HL-60 (cell line): Measurements from ENCODE around the gene SPAG9.

Experiments used
- DNase-seq, 2 experiments: peaks; one replicate each; pipeline ENCODE4 v3.0.0-alpha.2; 2010 to 2020; ENCODE audit warnings: low read depth in 1 of 2, low spot score in 1 of 2
- H3K27ac ChIP-seq: fragments of 250-450 bp; sonication (Bioruptor Pico); replicated peaks from 2 replicates; pipeline ENCODE4 v1.5.1; 2020; ENCODE audit warnings: mild to moderate bottlenecking, moderate library complexity
- H3K27me3 ChIP-seq: fragments of 250-450 bp; sonication (Bioruptor Pico); 2 replicates; pipeline ENCODE4 v1.5.1; 2021; ENCODE audit warnings: mild to moderate bottlenecking, moderate library complexity; ENCODE audit not compliant: insufficient read depth, poor library complexity, severe bottlenecking
- H3K4me3 ChIP-seq: replicated peaks from 2 replicates; pipeline ENCODE4 v1.5.1; 2011; ENCODE audit warnings: mild to moderate bottlenecking, control low read depth, low read length; ENCODE audit not compliant: insufficient read depth
- GABPA ChIP-seq: IDR thresholded peaks from 2 replicates; pipeline ENCODE4 v1.6.1; 2012; ENCODE audit warnings: low read depth
- POLR2AphosphoS5 ChIP-seq: IDR thresholded peaks from 2 replicates; pipeline ENCODE4 v1.6.1; 2012; ENCODE audit warnings: low read depth
- REST ChIP-seq: IDR thresholded peaks from 2 replicates; pipeline ENCODE4 v1.6.1; 2012; ENCODE audit warnings: low read depth; ENCODE audit not compliant: insufficient replicate concordance
- SPI1 ChIP-seq: IDR thresholded peaks from 2 replicates; pipeline ENCODE4 v1.6.1; 2012; ENCODE audit warnings: low read depth, mild to moderate bottlenecking, borderline replicate concordance
- TF ChIP-seq, protein P1 (sequence below): IDR thresholded peaks from one replicate; pipeline ENCODE4 v1.5.1; 2011; ENCODE audit warnings: low read length, control low read depth, inconsistent platforms; ENCODE audit not compliant: insufficient read depth

The SPAG9 gene

DNA sequence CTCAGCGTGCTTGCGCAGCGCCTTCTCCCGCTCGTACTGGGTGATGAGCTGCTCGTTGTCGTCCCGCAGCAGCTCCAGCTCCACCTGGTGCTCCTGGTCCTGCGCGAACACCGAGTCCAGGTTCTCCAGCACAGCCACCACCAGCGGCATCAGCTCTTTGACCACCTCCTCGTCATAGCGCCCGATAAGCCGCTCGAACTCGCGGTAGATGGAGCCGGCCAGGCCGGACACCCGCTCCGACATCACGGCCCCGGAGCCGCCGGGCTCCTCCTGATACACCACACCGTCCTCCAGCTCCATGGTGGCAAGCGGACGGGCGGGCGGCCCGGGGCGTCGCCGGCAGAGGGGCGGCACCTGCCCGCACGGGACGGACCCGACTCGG is 320 bp downstream of the SPAG9 start:
- DNase-seq = peak; percentile 24 to 39
- Histone ChIP-seq H3K4me3 (peak overlapping the region; percentile 98), H3K27ac (peak overlapping the region; percentile 89), H3K27me3 (no peaks in the 10 kb centered on the region)
- TF ChIP-seq, protein P1, sequence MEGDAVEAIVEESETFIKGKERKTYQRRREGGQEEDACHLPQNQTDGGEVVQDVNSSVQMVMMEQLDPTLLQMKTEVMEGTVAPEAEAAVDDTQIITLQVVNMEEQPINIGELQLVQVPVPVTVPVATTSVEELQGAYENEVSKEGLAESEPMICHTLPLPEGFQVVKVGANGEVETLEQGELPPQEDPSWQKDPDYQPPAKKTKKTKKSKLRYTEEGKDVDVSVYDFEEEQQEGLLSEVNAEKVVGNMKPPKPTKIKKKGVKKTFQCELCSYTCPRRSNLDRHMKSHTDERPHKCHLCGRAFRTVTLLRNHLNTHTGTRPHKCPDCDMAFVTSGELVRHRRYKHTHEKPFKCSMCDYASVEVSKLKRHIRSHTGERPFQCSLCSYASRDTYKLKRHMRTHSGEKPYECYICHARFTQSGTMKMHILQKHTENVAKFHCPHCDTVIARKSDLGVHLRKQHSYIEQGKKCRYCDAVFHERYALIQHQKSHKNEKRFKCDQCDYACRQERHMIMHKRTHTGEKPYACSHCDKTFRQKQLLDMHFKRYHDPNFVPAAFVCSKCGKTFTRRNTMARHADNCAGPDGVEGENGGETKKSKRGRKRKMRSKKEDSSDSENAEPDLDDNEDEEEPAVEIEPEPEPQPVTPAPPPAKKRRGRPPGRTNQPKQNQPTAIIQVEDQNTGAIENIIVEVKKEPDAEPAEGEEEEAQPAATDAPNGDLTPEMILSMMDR = no peak
- TF ChIP-seq POLR2AphosphoS5 = no peak
- TF ChIP-seq REST = no peak
- no peak for TF ChIP-seq GABPA
- no peak for TF ChIP-seq SPI1

DNA sequence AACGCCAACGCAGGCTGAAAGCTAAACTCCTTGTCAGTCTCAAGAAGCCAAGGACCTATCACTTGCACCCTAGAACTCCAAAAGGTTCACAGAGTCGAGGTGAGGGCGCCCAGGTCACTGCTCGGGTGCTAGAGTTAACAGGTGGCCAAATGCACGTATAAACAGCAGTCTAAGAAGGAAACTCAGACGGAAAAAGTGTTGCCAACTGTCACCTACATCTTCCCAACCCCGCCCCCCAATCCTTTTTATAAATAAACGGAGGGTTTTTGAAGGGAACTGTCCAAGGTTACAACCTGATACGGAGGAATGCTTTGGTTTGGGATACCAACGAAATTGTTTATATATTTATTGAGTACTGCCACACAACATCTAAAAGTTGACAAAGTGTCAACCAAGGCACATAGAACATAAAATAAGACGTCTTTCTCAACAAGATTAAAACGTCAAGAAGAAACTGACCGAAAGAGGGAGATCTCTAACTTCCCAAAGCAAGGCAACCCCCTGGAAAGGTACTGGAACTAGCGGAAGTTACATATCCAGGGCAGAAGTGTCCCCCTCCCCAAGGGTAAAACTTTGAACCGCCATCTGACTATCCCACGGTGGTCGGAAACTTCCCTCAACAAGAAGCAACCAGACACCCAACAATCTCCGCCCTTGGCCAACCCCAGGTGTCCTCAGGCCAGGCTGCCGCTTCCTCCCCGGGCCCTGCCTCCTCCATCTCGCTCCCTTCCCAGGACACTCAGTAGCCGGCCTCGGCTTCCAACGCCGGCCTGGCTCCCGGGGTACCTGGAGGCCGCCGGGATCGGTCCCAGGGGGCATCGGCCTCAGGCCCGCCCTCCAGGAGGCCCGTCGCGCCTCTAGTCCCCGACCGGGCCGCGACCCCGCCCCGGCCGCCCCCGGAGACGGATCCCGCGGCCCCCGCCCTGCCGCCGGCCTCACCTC is 982 bp downstream of the SPAG9 start:
- TF ChIP-seq, protein P1 = no peak
- peak; percentile 15; the same call in 1 of the 2 replicates for TF ChIP-seq SPI1
- TF ChIP-seq REST = peak; percentile 90
- peak; percentile 35 to 51 for DNase-seq
- peak overlapping the region; percentile 98 for H3K4me3 ChIP-seq
- no peaks in the 10 kb centered on the region for H3K27me3 ChIP-seq
- H3K27ac ChIP-seq = peak overlapping the region; percentile 89

- no peak for TF ChIP-seq SPI1
- TF ChIP-seq GABPA = no peak
- TF ChIP-seq REST = no peak
- TF ChIP-seq, protein P1 = no peak
- no peak for TF ChIP-seq POLR2AphosphoS5
- Histone ChIP-seq H3K27me3 (no peaks in the 10 kb centered on the region), H3K27ac (no peak overlapping the region), H3K4me3 (peak overlapping the region; percentile 98)
- DNase-seq = peak; percentile 28 to 58
Measured at GRCh38 chr17:51118330-51119195, 2.1 kb downstream of the SPAG9 start.
